Measurements from ENCODE around the gene THAP4.

THAP4 gene

DNA sequence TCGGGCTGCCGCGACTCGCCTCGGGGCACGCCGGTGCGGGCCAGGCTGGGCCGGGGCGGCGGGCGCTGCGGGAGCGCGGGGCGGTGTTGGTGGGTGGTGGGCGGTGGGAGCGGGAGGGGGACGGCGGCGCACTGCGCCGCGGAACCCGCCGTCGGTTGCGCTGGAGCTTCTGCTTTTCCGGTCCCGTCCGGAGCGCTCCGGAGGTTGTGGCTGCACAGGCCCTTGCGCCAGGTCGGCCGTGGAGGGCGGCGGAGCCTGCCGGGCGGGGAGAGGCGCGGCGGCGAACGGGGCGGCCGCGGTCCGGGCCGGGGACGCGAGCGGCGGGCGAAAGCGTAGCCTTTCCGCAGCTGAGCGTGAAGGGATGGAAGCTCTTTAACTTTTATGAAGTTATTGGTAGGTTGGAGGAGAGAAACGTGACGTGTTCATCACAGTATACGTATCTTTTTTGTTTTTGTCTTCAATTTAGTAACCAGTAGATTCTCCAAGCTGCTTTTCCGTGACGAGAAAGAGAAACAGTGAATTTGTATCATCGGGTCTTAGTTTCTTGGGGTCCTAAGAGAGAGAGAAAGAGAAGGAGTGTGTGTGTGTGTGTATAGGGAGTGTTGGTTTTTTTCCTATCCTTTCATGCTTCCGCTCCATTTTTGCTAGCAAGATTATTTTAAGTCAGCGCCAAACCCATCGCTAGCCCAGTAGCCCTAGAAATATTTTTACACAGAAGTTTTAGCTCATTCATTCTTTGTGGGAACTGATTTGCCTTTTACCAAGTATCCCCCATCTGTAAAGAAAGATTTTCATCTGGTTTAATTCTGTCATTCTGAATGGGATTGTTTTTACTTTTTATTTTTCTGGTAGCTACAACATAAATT is 1.1 kb upstream of the THAP4 start:
- no peak for DNase-seq

DNA sequence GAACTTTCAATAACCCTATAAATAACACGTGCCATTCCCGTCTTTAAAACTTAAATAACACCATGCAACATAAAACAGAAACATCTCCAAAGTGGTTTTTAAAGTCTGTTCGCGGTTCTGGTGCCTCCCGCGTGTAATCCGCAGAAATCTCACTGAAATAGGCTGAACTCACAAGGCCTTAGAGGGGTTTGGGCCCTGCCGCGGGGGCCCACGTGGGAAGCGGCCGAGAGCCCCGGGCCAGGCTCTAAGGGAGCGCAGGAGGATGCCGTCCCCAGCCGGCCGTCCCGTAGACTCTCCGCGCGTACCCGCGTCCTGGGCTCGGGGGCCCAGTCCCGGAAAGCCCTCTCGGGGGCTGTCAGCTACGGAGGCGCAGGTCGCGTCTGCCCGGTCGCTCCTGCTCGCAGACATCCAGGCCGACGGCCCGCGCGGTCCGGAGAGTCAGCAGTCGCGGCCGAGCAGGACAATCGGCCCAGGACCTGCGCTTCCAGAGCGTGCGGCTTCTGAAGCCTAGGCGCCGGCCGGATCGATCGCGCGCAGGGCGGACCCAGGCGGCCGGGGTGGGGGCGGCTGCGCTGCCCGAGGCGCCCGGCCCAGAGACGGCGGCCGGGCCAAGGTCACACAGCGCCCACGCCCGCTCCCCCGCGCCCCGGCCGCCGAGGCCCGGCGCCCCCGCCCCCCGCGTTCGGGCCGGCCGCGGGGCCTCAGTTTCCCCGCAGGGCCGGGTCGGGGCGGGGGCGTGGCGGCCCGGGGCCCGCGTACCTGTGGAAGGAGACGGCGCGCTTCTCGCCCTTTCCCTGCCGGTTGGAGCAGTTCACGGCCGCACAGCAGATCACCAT is 558 bp downstream of the THAP4 start:
- DNase-seq, result peak in 1 of 2 donors; percentile 28

- DNase-seq, result no peak
These were observed 1.2 kb downstream of the THAP4 start for GRCh38 chr2:241635756-241636155.

- DNase-seq, result no peak
These were observed 3.4 kb downstream of the THAP4 start for GRCh38 chr2:241633561-241633960.

DNA sequence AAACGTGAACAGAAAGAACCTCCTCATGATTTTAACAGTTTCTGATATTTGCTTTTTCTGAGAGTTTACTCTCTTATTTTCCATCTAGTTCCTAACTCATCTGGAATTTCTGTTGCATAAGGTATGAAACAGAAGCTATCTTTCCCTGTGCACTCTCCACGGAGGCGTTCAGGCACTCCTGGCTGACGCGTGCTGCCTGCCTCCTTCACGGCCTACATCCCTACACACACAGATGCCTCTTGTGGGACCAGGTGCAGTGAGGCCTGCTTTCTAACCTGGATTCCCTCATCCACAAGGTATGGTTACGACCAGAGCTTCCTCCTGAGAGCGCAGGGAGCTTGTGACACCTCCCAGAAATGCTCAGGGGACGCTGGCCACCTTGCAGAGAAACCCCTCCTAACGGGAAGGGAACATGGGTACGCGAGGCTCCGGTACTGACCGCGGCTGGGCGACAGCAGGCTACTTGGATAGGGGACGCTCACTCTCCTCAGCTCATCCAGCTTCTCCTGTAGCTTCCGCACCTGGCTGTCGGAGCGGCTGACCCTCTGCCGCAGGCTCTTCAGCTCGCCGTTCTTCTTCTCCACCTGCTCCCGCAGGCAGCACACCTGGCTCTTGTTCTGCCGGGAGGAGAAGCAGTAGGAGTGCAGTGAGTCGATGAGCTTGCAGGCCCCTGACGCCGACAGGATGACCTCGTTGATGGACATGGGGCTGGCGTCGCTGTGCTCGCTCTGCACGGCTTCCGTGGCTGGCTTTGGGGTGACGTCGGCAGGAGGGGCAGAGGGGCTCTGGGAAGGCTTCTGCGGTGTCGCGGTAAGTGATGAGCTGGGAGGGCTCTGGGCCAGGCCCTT is 4.3 kb downstream of the THAP4 start:
- no peak for DNase-seq

- no peak for DNase-seq
These were observed 7.1 kb downstream of the THAP4 start for GRCh38 chr2:241629762-241630435.

DNA sequence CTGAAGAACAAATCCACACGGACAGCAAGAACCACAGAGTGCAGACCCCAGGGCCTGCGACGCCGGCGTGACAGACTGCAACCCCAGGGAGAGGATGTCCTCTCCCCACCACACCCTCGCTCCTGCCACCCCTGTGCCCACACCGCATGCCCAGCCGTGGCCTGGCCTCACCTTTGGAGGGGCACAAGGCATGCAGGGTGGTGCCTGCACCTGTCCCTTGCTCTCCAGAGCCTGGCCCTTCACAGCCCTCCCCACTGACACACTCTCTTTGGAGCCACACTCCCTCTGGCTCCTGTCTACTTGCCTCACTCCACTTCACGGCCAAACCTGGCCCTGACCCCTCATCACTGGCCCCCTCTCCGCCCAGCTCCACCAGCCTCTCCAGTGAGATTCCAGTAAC is 9.3 kb downstream of the THAP4 start:
- DNase-seq, result no peak

- DNase-seq, result peak; percentile 57 to 61
These were observed 16.6 kb downstream of the THAP4 start for GRCh38 chr2:241620419-241620769.

GRCh38 chr2:241619597-241620418 is 17.1 kb downstream of the THAP4 start:
- DNase-seq, result no peak

DNA sequence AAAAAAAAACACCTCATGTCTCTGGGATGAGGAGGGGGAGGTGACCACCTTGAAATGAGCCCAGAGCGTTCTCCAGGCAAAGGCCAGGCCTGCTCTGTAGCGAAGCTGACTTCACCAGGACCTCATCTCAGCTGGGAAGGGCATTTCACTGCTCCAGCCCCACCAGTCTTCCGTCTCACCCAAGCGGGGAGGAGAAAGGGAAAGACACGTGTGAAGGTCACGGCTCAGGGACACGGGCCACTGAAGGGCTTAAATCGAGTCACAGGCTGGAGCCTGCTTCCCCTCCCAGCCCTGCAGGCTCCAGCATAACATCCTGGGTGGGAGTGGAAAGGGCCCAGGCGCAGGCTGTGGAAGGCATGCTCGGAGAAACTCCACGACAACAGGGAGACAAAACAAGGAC is 18.1 kb downstream of the THAP4 start:
- DNase-seq, result no peak

DNA sequence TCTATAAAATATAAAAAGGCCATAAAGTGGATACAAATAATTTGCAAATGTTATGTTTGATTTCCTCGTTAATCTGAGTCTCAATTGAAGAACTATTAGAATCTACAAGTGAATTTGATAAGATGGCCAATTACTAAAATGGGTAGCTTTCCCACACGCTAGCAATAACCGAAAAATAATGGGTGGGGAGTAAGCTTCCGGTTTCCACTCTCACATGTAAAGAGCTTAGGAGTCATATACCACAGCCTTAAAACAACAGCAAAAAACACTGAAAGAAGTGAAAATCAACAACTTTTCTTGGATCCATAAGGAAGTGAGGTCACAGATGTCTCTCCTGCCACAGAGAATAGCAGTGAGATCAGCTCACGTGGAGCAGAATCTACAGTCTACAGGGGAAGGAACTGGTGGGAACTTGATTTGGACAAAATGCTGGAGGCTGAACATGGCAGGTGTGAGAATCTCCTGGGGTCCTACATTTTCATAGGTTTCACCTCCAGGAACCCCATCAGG is 18.6 kb downstream of the THAP4 start:
- DNase-seq, result no peak

DNA sequence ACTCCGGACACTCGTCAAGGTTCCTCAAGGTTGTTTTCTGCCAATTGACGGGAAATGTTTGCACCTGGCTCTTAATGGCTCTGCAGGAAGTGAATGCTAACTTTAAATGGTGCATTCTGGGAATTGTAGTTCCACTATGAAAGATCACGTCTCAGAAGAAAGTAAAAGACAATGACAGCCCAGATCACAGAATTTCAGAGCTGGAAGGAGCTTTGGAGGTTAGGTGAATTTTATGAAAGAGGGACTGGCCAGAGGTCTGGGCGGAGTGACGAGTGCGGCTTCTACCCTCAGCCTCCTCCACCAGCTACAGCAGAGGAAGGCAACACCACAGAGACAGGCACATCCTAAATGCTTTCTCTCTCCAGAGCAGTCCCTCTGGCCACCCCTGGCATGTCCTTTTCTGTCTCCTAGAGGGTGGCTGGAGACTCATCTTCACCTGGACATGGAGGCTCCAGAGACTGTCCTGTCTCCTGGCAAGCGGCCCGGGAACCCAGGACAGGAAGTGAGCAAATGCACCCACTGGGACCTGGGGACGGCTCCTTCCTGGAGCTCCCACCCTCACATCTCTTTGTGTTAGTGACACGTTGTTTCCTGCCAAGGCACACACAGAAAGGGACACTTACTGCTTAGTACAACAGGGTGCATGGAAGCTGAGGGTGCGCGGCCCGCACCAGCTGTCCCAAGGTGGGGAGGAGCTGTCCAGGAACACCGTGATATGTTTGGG is 19.4 kb downstream of the THAP4 start:
- no peak for DNase-seq

DNA sequence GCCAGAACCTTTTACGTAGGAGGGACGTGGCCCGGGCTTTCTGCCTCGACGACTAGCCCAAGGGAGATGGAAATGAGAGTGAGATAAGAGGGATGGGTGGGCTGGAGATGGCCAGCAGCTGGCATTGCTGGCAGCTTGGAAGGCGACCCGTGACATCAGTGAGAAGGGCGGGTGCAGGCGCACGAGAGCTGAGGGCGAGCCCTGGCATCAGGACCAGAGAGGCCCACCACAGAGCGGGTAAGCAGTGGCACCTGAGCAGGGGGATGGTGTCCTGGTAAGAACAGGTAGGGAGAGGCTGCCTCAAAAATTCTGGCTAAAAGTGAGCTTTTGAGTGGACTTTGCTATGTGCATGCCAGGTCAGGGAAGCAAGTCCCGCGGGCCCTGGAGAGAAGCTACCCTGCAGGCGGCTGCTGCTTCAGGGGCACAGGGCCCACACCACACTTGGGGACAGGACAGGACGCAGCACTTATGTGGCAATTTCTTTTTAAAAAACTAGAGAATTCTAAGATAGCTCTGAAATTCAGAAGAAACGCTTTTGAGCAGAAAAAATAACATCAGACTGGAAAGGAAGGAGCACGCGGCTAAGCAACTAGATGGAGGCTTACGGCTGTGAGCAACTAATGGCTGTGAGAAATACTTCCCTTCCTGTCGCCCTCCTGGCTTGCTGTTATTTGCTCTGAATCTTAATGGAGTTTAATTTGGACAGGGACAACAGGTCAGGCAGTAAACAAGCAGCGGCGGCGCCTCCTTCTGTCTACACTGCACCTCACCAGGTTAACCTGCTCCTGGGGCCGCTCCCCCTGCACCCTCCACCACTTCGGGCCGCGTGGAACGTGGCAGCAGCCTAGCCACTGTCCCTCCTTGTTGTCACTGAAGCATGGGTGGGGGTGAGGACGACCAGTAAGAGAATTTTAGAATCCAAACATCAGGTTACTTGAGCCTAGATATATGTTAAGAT is 20.5 kb downstream of the THAP4 start:
- DNase-seq, result no peak

- DNase-seq, result no peak
These were observed 21.4 kb downstream of the THAP4 start for GRCh38 chr2:241615522-241616052.

- no peak for DNase-seq
These were observed 21.9 kb downstream of the THAP4 start for GRCh38 chr2:241615041-241615440.

GRCh38 chr2:241613017-241613780 is 23.8 kb downstream of the THAP4 start:
- no peak for DNase-seq

DNA sequence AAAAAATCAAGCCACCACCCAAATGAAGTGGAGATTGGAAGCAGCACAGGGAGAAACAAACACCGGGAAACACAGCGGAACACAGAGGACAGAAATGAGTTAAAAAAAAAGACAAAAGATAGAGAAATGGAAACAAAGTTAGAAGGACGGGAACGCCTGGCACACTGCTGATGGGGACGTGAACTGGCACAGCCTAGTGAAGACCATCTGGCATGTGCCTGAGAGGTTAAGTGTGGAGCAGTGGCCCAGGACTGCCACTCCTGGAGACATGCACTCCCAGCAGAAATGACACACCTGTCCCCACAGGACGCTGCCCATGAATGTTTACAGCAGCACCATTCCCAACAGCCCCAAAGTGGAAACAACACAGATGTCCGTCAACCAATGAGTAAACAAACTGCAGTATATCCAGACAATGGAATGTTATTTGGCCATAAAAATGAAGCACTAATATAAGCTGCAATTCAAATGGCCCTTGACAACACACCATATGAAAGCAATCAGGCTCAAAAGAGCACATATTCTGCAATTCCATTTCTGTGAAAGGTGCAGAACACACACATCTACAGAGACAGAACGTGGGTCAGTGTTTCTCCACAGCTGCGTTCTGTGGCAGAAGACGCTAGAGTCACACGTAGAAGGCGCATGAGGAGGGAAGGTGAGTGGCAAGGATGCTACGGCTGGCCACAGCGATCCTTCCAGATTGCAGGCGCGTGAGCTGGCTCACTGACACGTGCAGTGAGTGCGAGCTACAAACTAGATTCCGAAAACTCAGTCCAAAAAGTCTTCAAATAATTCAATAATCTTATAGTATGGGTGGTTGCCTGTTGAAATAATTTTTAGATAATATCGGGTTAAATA is 24.6 kb downstream of the THAP4 start:
- DNase-seq, result no peak
